ENCODE data around the gene TBC1D4.

Gene TBC1D4

GRCh38 chr13:75482070-75482819, at the start of gene TBC1D4:
Gene TBC1D4 (minus strand): TSS chr13:75482169. CDS start chr13:75481767, 402 bp downstream.
- DNase-seq = peak; percentile 52

GRCh38 chr13:75530549-75530961, 48.6 kb upstream of the TBC1D4 start:
- no peak for DNase-seq

GRCh38 chr13:75521956-75522355, 40.0 kb upstream of the TBC1D4 start:
- no peak for DNase-seq

GRCh38 chr13:75518439-75519088, 36.6 kb upstream of the TBC1D4 start:
- no peak for DNase-seq

- DNase-seq = no peak
Measured at GRCh38 chr13:75514080-75514995, 32.4 kb upstream of the TBC1D4 start.

GRCh38 chr13:75513271-75513670, 31.3 kb upstream of the TBC1D4 start:
- DNase-seq = no peak

- no peak for DNase-seq
Measured at GRCh38 chr13:75512253-75512652, 30.3 kb upstream of the TBC1D4 start.

- no peak for DNase-seq
Measured at GRCh38 chr13:75511051-75511625, 29.2 kb upstream of the TBC1D4 start.

GRCh38 chr13:75508002-75508548, 26.1 kb upstream of the TBC1D4 start:
- DNase-seq = no peak

GRCh38 chr13:75507027-75508001, 25.3 kb upstream of the TBC1D4 start:
- no peak for DNase-seq

GRCh38 chr13:75506018-75506417, 24.0 kb upstream of the TBC1D4 start:
- DNase-seq = no peak

- no peak for DNase-seq
Measured at GRCh38 chr13:75505327-75505726, 23.4 kb upstream of the TBC1D4 start.

- no peak for DNase-seq
Measured at GRCh38 chr13:75495938-75496337, 14.0 kb upstream of the TBC1D4 start.

GRCh38 chr13:75494491-75494890, 12.5 kb upstream of the TBC1D4 start:
- no peak for DNase-seq

GRCh38 chr13:75493156-75493555, 11.2 kb upstream of the TBC1D4 start:
- no peak for DNase-seq

- DNase-seq = no peak
Measured at GRCh38 chr13:75492389-75492788, 10.4 kb upstream of the TBC1D4 start.

GRCh38 chr13:75491376-75491775, 9.4 kb upstream of the TBC1D4 start:
- no peak for DNase-seq

GRCh38 chr13:75489502-75490263, 7.7 kb upstream of the TBC1D4 start:
- peak; percentile 15 for DNase-seq

- no peak for DNase-seq
Measured at GRCh38 chr13:75486146-75487062, 4.4 kb upstream of the TBC1D4 start.

Data from CD4-positive, alpha-beta T cell treated with Interleukin-4 for 4 hours (primary cell).